BJ (cell line): ENCODE measurements around the gene DNASE2. TPM values are rescaled to one million over a fixed set of nuclear protein-coding genes. Genes with fewer than 3 reads are reported as not detected.

Experiments
- CTCF ChIA-PET: fragments of 350-600 bp; formaldehyde crosslinking; extraction: SDS; loops from one replicate; lab custom pipeline; 2021; ENCODE audit warnings: antibody characterized with exemption, inconsistent platforms; lab: Yijun Ruan, JAX
- POLR2A ChIA-PET: fragments of 300-600 bp; sonication (Branson Sonifier 250); formaldehyde crosslinking; extraction: SDS; loops from one replicate; lab custom pipeline; 2021; ENCODE audit warnings: antibody characterized with exemption; lab: Charles Lee
- DNase-seq: peaks from one replicate; pipeline ENCODE4 v3.0.0-alpha.2; 2011; ENCODE audit warnings: low read depth
- H3K27me3 ChIP-seq: 2 replicates; pipeline ENCODE4 v1.6.0; 2011; ENCODE audit warnings: low read length; ENCODE audit not compliant: control insufficient read depth, insufficient read depth
- H3K36me3 ChIP-seq: 2 replicates; pipeline ENCODE4 v1.5.1; 2011; ENCODE audit warnings: low read length; ENCODE audit not compliant: control insufficient read depth, insufficient read depth
- H3K4me3 ChIP-seq: 2 replicates; pipeline ENCODE4 v1.5.1; 2011; ENCODE audit warnings: low read depth, mild to moderate bottlenecking, control low read depth, low read length
- CTCF ChIP-seq: IDR thresholded peaks from 2 replicates; pipeline ENCODE4 v1.5.1; 2011; ENCODE audit warnings: low read depth, mild to moderate bottlenecking, control low read depth, inconsistent platforms, low read length, moderate library complexity; ENCODE audit not compliant: insufficient read depth
- polyA plus RNA-seq: library from polyadenylated mRNA; depleted of rRNA; stranded (reverse); fragments of >200 nt; gene quantifications from 2 replicates; pipeline ENCODE4 v1.2.3, GENCODE V29; 2011

DNASE2 gene
- polyA plus RNA-seq, 1 experiment = 68.8 TPM

- no peak for DNase-seq
- ChIA-PET CTCF (interaction anchor here (0.9 to 1.3 kb wide), 2 partner anchors 53 to 153 kb away, joined by 3 read pairs; no protein-coding TSS in a partner anchor), POLR2A (interaction anchor here (0.6 kb wide), 1 partner anchor 15 kb away, joined by 3 read pairs; no protein-coding TSS in a partner anchor)
Measured at GRCh38 chr19:12912571-12912970, 31.3 kb upstream of the DNASE2 start.

GRCh38 chr19:12907166-12907565, 25.9 kb upstream of the DNASE2 start:
- H3K4me3 ChIP-seq = no peak overlapping the region
- H3K27me3 ChIP-seq = no peaks in the 10 kb centered on the region
- no peak for DNase-seq
- H3K36me3 ChIP-seq = no peaks in the 10 kb centered on the region
- POLR2A ChIA-PET = no interaction called here
- TF ChIP-seq CTCF = no peak
- CTCF ChIA-PET = interaction anchor here (0.6 to 0.7 kb wide), 2 partner anchors 57 to 147 kb away, joined by 3 read pairs; no protein-coding TSS in a partner anchor

More at GRCh38 chr19:12912571-12912970, 31.3 kb upstream of the DNASE2 start:
- no peaks in the 10 kb centered on the region for H3K36me3 ChIP-seq
- no peak for TF ChIP-seq CTCF
- H3K4me3 ChIP-seq = no peak overlapping the region
- H3K27me3 ChIP-seq = no peaks in the 10 kb centered on the region

- H3K4me3 ChIP-seq = no peak overlapping the region
- ChIA-PET POLR2A (no interaction called here), CTCF (interaction anchor here (1.0 to 1.5 kb wide), 2 partner anchors 15 to 52 kb away, joined by 4 read pairs; no protein-coding TSS in a partner anchor)
- H3K27me3 ChIP-seq = no peaks in the 10 kb centered on the region
- no peak for TF ChIP-seq CTCF
- DNase-seq = no peak
- peaks cover 5% of the 10 kb centered on the region for H3K36me3 ChIP-seq
Measured at GRCh38 chr19:12899891-12900518, 18.8 kb upstream of the DNASE2 start.

- no peak for TF ChIP-seq CTCF
- Histone ChIP-seq H3K4me3 (no peak overlapping the region), H3K36me3 (peaks cover 6% of the 10 kb centered on the region), H3K27me3 (no peaks in the 10 kb centered on the region)
- DNase-seq = no peak
- ChIA-PET POLR2A (interaction anchor here (0.5 kb wide), 1 partner anchor 16 kb away, joined by 14 read pairs; no protein-coding TSS in a partner anchor), CTCF (no interaction called here)
Measured at GRCh38 chr19:12896460-12896859, 15.2 kb upstream of the DNASE2 start.

- ChIA-PET CTCF (no interaction called here), POLR2A (no interaction called here)
- no peak overlapping the region for H3K4me3 ChIP-seq
- no peak for DNase-seq
- no peaks in the 10 kb centered on the region for H3K27me3 ChIP-seq
- H3K36me3 ChIP-seq = peaks cover 6% of the 10 kb centered on the region
- no peak for TF ChIP-seq CTCF
Measured at GRCh38 chr19:12893582-12893981, 12.3 kb upstream of the DNASE2 start.
